Muscle layer of duodenum (tissue), 2 donors: ENCODE data around the gene SPC24.
"Not testable (repeated sequence)": the region's sequence is repeated elsewhere in the genome, so short reads cannot be mapped to it uniquely, and the experiment has no call there.

ENCODE experiments used
- H3K27ac ChIP-seq: one replicate; pipeline ENCODE4 v1.7.0; 2013; ENCODE audit warnings: mild to moderate bottlenecking, low read length
- H3K27me3 ChIP-seq: one replicate; pipeline ENCODE4 v1.7.0; 2013; ENCODE audit warnings: low read depth, mild to moderate bottlenecking, control low read depth, low read length
- H3K36me3 ChIP-seq, 2 donors: one replicate each; pipeline ENCODE4 v1.7.0; 2013; ENCODE audit warnings: low read length in 2 of 2, control low read depth in 1 of 2, mild to moderate bottlenecking in 1 of 2; ENCODE audit not compliant: insufficient read depth in 2 of 2, control insufficient read depth in 1 of 2
- H3K4me1 ChIP-seq, 2 donors: one replicate each; pipeline ENCODE4 v1.7.0; 2013; ENCODE audit warnings: low read length in 2 of 2, mild to moderate bottlenecking in 2 of 2, control low read depth in 1 of 2, moderate library complexity in 1 of 2; ENCODE audit not compliant: insufficient read depth in 2 of 2, control insufficient read depth in 1 of 2
- H3K4me3 ChIP-seq, 2 donors: one replicate each; pipeline ENCODE4 v1.7.0; 2013; ENCODE audit warnings: low read length in 2 of 2, low read depth in 1 of 2, mild to moderate bottlenecking in 1 of 2
- H3K9me3 ChIP-seq, 2 donors: one replicate each; pipeline ENCODE4 v1.7.0; 2013; ENCODE audit warnings: low read length in 2 of 2, control low read depth in 1 of 2, mild to moderate bottlenecking in 1 of 2; ENCODE audit not compliant: control insufficient read depth in 1 of 2
- donor health status: healthy.

SPC24 gene

GRCh38 chr19:11190501-11190900 lies 34.9 kb upstream of the SPC24 start:
- H3K27me3 ChIP-seq, result no peaks in the 10 kb centered on the region
- H3K36me3 ChIP-seq, result peaks cover 0 to 33% of the 10 kb centered on the region in 2 donors
- peak overlapping the region in 1 of 2 donors; percentile 31 for H3K4me3 ChIP-seq
- H3K4me1 ChIP-seq, result peaks cover 7 to 86% of the 10 kb centered on the region in 2 donors
- H3K9me3 ChIP-seq, result no peaks in the 10 kb centered on the region
- H3K27ac ChIP-seq, result no peak overlapping the region

DNA sequence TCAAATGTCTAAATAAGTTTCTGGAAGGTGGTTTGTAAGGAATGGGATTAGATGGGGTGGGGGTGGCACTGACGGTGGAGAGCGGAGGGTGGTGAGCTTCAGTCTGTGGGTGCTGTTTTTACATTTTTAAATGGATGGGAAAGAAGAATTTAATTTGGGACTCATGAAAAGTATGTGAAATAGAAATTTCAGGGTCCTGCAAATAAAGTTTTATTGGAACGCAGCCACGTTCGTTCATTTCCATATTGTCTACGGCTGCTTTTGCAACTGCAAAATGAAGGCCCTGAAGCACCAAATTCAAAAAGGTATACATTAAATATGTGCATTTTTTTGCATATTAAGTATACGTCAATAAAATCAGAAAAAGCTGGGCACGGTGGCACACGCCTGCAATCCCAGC lies 31.9 kb upstream of the SPC24 start:
- peaks cover 5 to 63% of the 10 kb centered on the region in 2 donors for H3K4me1 ChIP-seq

GRCh38 chr19:11182994-11183393 lies 27.4 kb upstream of the SPC24 start:
- Histone ChIP-seq H3K4me3 (no peak overlapping the region), H3K4me1 (peaks cover 7 to 36% of the 10 kb centered on the region in 2 donors), H3K27me3 (no peaks in the 10 kb centered on the region), H3K9me3 (no peaks in the 10 kb centered on the region), H3K27ac (no peak overlapping the region), H3K36me3 (peaks cover 6 to 29% of the 10 kb centered on the region in 2 donors)

More for the DNA sequence above, 31.9 kb upstream of the SPC24 start:
- Histone ChIP-seq H3K36me3 (peaks cover 0 to 29% of the 10 kb centered on the region in 2 donors), H3K27ac (no peak overlapping the region), H3K4me3 (no peak overlapping the region), H3K9me3 (no peaks in the 10 kb centered on the region), H3K27me3 (no peaks in the 10 kb centered on the region)

- Histone ChIP-seq H3K9me3 (no peaks in the 10 kb centered on the region), H3K36me3 (peaks cover 16 to 37% of the 10 kb centered on the region in 2 donors), H3K27ac (no peak overlapping the region), H3K4me3 (no peak overlapping the region), H3K4me1 (peaks cover 7 to 26% of the 10 kb centered on the region in 2 donors), H3K27me3 (no peaks in the 10 kb centered on the region)
These were observed 25.9 kb upstream of the SPC24 start for GRCh38 chr19:11181488-11181887.

DNA sequence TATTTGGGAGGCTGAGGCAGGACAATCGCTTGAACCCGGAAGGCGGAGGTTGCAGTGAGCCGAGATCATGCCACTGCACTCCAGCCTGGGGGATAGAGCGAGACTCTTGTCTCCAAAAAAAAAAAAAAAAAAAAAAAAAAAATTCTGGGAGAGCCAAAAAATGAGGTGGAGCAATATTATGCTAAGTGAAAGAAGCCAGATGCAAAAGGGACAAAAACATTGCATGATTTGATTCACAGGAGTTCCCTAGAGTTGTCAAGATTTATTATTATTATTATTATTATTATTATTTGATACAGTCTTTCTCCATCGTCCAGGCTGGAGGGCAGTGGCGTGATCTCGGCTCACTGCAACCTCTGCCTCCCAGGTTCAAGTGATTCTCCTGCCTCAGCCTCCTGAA lies 25.4 kb upstream of the SPC24 start:
- Histone ChIP-seq H3K4me3 (peak overlapping the region in 1 of 2 donors; percentile 17), H3K36me3 (peaks cover 21 to 42% of the 10 kb centered on the region in 2 donors), H3K4me1 (peaks cover 7 to 26% of the 10 kb centered on the region in 2 donors)
- not testable (repeated sequence) for H3K27me3 ChIP-seq, H3K27ac ChIP-seq, H3K9me3 ChIP-seq

- peak overlapping the region in 1 of 2 donors; percentile 17 for H3K4me3 ChIP-seq
- H3K27me3 ChIP-seq, result no peaks in the 10 kb centered on the region
- no peak overlapping the region for H3K27ac ChIP-seq
- H3K9me3 ChIP-seq, result no peaks in the 10 kb centered on the region
- peaks cover 26 to 42% of the 10 kb centered on the region in 2 donors for H3K36me3 ChIP-seq
- H3K4me1 ChIP-seq, result peaks cover 7 to 21% of the 10 kb centered on the region in 2 donors
These were observed 24.8 kb upstream of the SPC24 start for GRCh38 chr19:11180346-11180745.

- Histone ChIP-seq H3K27me3 (no peaks in the 10 kb centered on the region), H3K36me3 (peaks cover 27 to 44% of the 10 kb centered on the region in 2 donors), H3K4me1 (peaks cover 7 to 18% of the 10 kb centered on the region in 2 donors), H3K4me3 (peak overlapping the region in 1 of 2 donors; percentile 17), H3K27ac (peak overlapping the region; percentile 39), H3K9me3 (no peaks in the 10 kb centered on the region)
These were observed 24.2 kb upstream of the SPC24 start for GRCh38 chr19:11179716-11180297.

- not testable (repeated sequence) for H3K4me3 ChIP-seq, H3K27ac ChIP-seq, H3K9me3 ChIP-seq, H3K27me3 ChIP-seq
- peaks cover 33 to 51% of the 10 kb centered on the region in 2 donors for H3K36me3 ChIP-seq
- peaks cover 7 to 15% of the 10 kb centered on the region in 2 donors for H3K4me1 ChIP-seq
These were observed 23.5 kb upstream of the SPC24 start for GRCh38 chr19:11179145-11179465.

DNA sequence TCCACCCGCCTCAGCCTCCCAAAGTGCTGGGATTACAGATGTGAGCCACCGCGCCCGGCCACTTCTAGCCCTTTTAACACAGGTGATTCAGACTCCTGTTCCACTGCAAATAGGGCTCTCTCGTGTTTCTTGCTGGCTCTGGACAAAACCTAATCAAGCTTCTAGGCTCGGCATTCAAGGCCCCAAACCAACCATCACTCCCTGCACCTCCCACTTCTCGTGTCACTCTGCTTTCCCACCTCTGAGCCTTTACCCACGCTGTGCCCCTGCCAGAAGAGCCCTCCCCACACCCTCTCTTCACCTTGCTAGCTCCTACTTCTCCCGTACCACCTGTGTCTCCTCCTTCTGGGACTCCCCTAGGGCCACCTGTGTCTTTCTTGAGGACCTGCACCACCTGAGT lies 22.0 kb upstream of the SPC24 start:
- Histone ChIP-seq H3K4me1 (peaks cover 7 to 15% of the 10 kb centered on the region in 2 donors), H3K27ac (no peak overlapping the region), H3K27me3 (no peaks in the 10 kb centered on the region), H3K36me3 (peaks cover 48 to 58% of the 10 kb centered on the region in 2 donors), H3K9me3 (no peaks in the 10 kb centered on the region), H3K4me3 (no peak overlapping the region)

- Histone ChIP-seq H3K9me3 (no peaks in the 10 kb centered on the region), H3K36me3 (peaks cover 52 to 62% of the 10 kb centered on the region in 2 donors), H3K4me1 (peaks cover 7 to 15% of the 10 kb centered on the region in 2 donors), H3K27ac (no peak overlapping the region), H3K4me3 (no peak overlapping the region), H3K27me3 (no peaks in the 10 kb centered on the region)
These were observed 21.0 kb upstream of the SPC24 start for GRCh38 chr19:11176466-11177193.

- H3K27me3 ChIP-seq, result no peaks in the 10 kb centered on the region
- H3K36me3 ChIP-seq, result peaks cover 52 to 64% of the 10 kb centered on the region in 2 donors
- no peaks in the 10 kb centered on the region for H3K9me3 ChIP-seq
- H3K4me3 ChIP-seq, result no peak overlapping the region
- peaks cover 7 to 21% of the 10 kb centered on the region in 2 donors for H3K4me1 ChIP-seq
- no peak overlapping the region for H3K27ac ChIP-seq
These were observed 20.3 kb upstream of the SPC24 start for GRCh38 chr19:11175920-11176319.
